A549 treated with dexamethasone at 1 μM for 4 hours (cell line): ENCODE measurements around the gene FBXO27. TPM values are rescaled to one million over a fixed set of nuclear protein-coding genes. Genes with fewer than 3 reads are reported as not detected.

Experiments
- total RNA-seq: library from RNA; stranded (reverse); fragments of 200-300 nt; extraction: Qiagen RNA extraction; gene quantifications from 5 replicates; pipeline ENCODE4 v1.2.3, GENCODE V29; 2022

Gene FBXO27, protein sequence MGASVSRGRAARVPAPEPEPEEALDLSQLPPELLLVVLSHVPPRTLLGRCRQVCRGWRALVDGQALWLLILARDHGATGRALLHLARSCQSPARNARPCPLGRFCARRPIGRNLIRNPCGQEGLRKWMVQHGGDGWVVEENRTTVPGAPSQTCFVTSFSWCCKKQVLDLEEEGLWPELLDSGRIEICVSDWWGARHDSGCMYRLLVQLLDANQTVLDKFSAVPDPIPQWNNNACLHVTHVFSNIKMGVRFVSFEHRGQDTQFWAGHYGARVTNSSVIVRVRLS
- 2.1 to 4.5 TPM (median 3.7 TPM) in 5 replicates for total RNA-seq

DNA sequence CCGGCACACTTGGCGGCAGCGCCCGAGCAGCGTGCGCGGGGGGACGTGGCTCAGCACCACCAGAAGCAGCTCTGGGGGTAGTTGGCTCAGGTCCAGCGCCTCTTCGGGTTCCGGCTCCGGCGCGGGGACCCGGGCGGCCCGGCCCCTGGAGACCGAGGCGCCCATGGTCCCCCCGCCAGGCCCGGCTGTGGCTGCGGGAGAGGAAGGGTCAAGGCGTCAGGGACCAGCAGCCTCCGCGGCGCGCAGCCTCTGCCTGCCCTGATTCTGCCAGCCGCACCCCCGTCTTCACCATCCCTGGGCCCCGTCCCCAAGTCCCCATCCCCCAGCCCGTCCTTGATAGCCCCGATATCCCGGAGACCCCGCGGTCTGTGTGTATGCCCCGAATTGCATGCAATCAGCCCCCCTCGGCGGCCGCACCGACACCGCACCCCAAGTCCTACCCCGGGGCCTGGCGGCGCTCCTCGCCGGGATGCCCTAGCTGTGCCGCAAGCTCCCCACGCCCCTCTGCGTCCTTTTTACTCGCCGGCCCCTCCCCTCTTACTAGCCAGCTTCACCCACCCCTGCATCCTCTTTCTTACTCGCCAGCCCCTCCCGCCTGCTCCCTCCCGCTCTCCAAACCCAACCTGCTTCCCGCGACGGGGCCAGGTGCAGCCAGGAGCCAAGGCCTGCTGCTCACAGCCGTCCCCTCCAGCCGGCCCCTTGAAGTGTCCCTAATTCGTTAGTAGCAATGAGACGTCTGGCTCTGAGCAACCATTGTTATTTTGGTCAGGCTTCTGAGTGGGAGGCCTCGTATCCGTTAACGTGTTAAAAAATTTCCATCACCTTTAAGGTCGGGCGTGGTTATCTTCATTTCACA lies at the start of gene FBXO27:
Gene FBXO27 (minus strand): TSS at position 487 of the 856 bp plus-strand sequence. CDS start 322 bp downstream, at position 165.

DNA sequence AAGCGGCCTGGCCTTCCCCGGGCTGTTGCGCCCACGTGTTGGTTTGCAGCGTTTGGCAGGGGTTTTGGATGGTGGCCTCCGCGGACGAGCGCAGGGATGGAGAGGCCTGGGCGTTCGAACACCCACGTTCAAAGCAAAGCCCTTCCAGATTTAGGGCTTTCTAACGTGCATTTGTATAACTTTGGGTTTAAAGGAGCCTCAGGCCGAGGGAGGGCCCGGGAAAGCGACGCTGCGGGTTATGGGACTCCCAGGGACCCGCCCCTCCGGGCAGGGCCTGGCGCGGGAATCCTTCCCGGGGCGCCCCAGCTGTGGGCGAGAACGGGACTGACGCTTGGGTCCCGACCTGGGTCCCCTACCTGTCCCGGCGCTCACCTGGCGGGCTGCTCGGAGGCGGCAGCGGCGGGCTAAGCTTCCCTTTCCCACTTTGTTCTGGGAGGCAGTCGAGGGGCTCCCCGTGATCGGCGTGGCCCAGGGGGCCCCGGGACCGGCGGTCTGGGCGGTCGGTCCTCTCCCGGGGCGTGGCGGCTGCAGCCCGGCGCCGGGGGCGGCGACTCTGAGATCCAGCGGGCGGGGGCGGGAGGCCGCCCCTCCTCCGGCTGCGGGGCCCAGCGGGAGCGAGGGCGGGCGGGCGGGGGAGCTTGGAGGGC lies 57.0 kb downstream of the FBXO27 start, which contains the start of gene FBXO17:
Gene FBXO17 (minus strand): TSS at position 529 of the 647 bp plus-strand sequence. CDS start 25,423 bp downstream, outside the sequence.

Other genes with a start within 250 kb of the FBXO27 start
- 0.27 to 0.62 TPM in 2 of 5 replicates, not detected in the others for gene LGALS7B, start 243.3 kb downstream of the FBXO27 start, total RNA-seq
- gene LGALS4, start 219.6 kb downstream of the FBXO27 start, total RNA-seq: 0.21 to 0.53 TPM (median 0.42 TPM) in 5 replicates
- gene ECH1, start 200.8 kb downstream of the FBXO27 start, total RNA-seq: 307 to 375 TPM (median 319 TPM) in 5 replicates
- gene HNRNPL, start 182.6 kb downstream of the FBXO27 start, total RNA-seq: 319 to 365 TPM (median 326 TPM) in 5 replicates
- 2.1 to 3.9 TPM (median 2.6 TPM) in 5 replicates for gene RINL, start 154.3 kb downstream of the FBXO27 start, total RNA-seq
- gene SIRT2, start 132.9 kb downstream of the FBXO27 start, total RNA-seq: 32.1 to 38.1 TPM (median 35.6 TPM) in 5 replicates
- 59.1 to 111 TPM (median 94.5 TPM) in 5 replicates for gene NFKBIB, start 132.6 kb downstream of the FBXO27 start, total RNA-seq
- gene CCER2, start 120.4 kb downstream of the FBXO27 start, total RNA-seq: 0.40 to 0.88 TPM (median 0.74 TPM) in 5 replicates
- 39.3 to 52.1 TPM (median 51.6 TPM) in 5 replicates for gene SARS2, start 101.8 kb downstream of the FBXO27 start, total RNA-seq
- gene MRPS12, start 101.6 kb downstream of the FBXO27 start, total RNA-seq: 194 to 269 TPM (median 223 TPM) in 5 replicates
- 56.0 to 78.7 TPM (median 73.9 TPM) in 5 replicates for gene FBXO17, start 56.8 kb downstream of the FBXO27 start, total RNA-seq
- gene ACP7, start 51.8 kb upstream of the FBXO27 start, total RNA-seq: 0.02 to 0.07 TPM (median 0.05 TPM) in 5 replicates
- gene PAK4, start 93.2 kb upstream of the FBXO27 start, total RNA-seq: 70.5 to 147 TPM (median 134 TPM) in 5 replicates
- 1.0 to 1.7 TPM (median 1.5 TPM) in 5 replicates for gene NCCRP1, start 164.4 kb upstream of the FBXO27 start, total RNA-seq
- gene SYCN, start 171.7 kb upstream of the FBXO27 start, total RNA-seq: not detected in 5 replicates
- not detected in 5 replicates for gene IFNL3, start 212.5 kb upstream of the FBXO27 start, total RNA-seq
- not detected in 5 replicates for gene IFNL4, start 216.3 kb upstream of the FBXO27 start, total RNA-seq
- gene IFNL2, start 235.8 kb upstream of the FBXO27 start, total RNA-seq: not detected in 5 replicates